ENCODE results near the gene UBL4A. TPM values are rescaled to one million over a fixed set of nuclear protein-coding genes. Genes with fewer than 3 reads are reported as not detected.

Gene UBL4A
- total RNA-seq, 1 donor from 2014 or later: 35.0 TPM

Small RNA genes within 50 kb of the gene (small RNA-seq; reads per million reads assigned to genes)
- gene MIR6858: not detected
- gene RN7SL697P: not detected

Other genes with a start within 250 kb of the UBL4A start
- not detected for gene OPN1MW3, start 229.0 kb downstream of the UBL4A start, total RNA-seq
- not detected for gene TEX28, start 191.5 kb downstream of the UBL4A start, total RNA-seq
- gene TKTL1, start 190.8 kb downstream of the UBL4A start, total RNA-seq: 0.52 TPM
- gene FLNA, start 112.0 kb downstream of the UBL4A start, total RNA-seq: 331 TPM
- 10.4 TPM for gene EMD, start 107.3 kb downstream of the UBL4A start, total RNA-seq
- gene RPL10, start 88.2 kb downstream of the UBL4A start, total RNA-seq: 4,963 TPM
- gene DNASE1L1, start 77.4 kb downstream of the UBL4A start, total RNA-seq: 47.0 TPM
- 7.3 TPM for gene TAFAZZIN, start 75.1 kb downstream of the UBL4A start, total RNA-seq
- gene ATP6AP1, start 57.9 kb downstream of the UBL4A start, total RNA-seq: 24.5 TPM
- 35.5 TPM for gene GDI1, start 49.5 kb downstream of the UBL4A start, total RNA-seq
- gene FAM50A, start 42.5 kb downstream of the UBL4A start, total RNA-seq: 16.7 TPM
- 9.9 TPM for gene PLXNA3, start 28.3 kb downstream of the UBL4A start, total RNA-seq
- 12.0 TPM for gene LAGE3, start 7.3 kb downstream of the UBL4A start, total RNA-seq
- gene SLC10A3, start 4.0 kb upstream of the UBL4A start, total RNA-seq: 3.1 TPM
- gene FAM3A, start 29.6 kb upstream of the UBL4A start, total RNA-seq: 15.7 TPM
- 10.4 TPM for gene G6PD, start 60.2 kb upstream of the UBL4A start, total RNA-seq
- 6.8 TPM for gene IKBKG, start 61.0 kb upstream of the UBL4A start, total RNA-seq
- gene CTAG1A, start 98.5 kb upstream of the UBL4A start, total RNA-seq: not detected
- gene CTAG1B, start 132.7 kb upstream of the UBL4A start, total RNA-seq: not detected
- gene CTAG2, start 167.0 kb upstream of the UBL4A start, total RNA-seq: not detected

Data from skeletal muscle tissue (tissue), 2 donors.